AG09309 (cell line): ENCODE measurements around the gene ZMAT1.

Experiments
- DNase-seq: peaks from one replicate; pipeline ENCODE4 v3.0.0-alpha.2; 2010; ENCODE audit warnings: low read depth
- H3K4me3 ChIP-seq: 2 replicates; pipeline ENCODE4 v1.5.1; 2011; ENCODE audit warnings: mild to moderate bottlenecking, low read depth, low read length, moderate library complexity; ENCODE audit not compliant: control insufficient read depth
- CTCF ChIP-seq: IDR thresholded peaks from 2 replicates; pipeline ENCODE4 v1.5.1; 2011; ENCODE audit warnings: mild to moderate bottlenecking, low read depth, low read length, inconsistent platforms; ENCODE audit not compliant: insufficient read depth, control insufficient read depth; ENCODE audit errors: missing control alignments

ZMAT1 gene

DNA sequence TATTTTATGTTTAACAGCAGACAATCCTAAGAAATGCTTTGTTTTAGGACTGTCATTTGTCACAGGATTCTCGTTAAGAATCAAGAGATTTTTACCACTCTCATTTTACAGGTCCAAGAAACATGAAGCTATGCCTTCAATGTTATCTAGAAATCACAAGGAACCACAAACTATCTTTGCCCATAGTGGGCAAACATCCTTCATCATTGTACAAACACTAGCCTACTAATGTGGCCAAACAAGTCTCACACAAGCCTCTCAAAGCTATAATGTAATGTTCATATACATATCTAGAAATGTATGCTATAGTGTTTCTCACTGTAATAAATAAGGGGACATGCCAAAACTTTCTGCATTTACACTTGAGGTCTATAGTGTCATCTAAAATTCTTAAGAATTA, 26.8 kb downstream of the ZMAT1 start:
- TF ChIP-seq CTCF = no peak
- DNase-seq = no peak
- no peak overlapping the region for H3K4me3 ChIP-seq
